Endodermal cell (in vitro differentiated cells): ENCODE results near the gene STMN3. TPM values are rescaled to one million over a fixed set of nuclear protein-coding genes. Genes with fewer than 3 reads are reported as not detected.
A peak's percentile ranks its signal among the peaks of the same experiment; 100 is the strongest.

Source experiments
- DNase-seq: peaks from one replicate; pipeline ENCODE4 v3.0.0-alpha.2; 2017
- H3K27ac ChIP-seq: 2 replicates; pipeline ENCODE4 v1.5.1; 2013; ENCODE audit warnings: mild to moderate bottlenecking, low read depth, low read length, moderate library complexity
- H3K27me3 ChIP-seq: 2 replicates; pipeline ENCODE4 v1.6.1; 2013; ENCODE audit warnings: mild to moderate bottlenecking, low read length, moderate library complexity; ENCODE audit not compliant: insufficient read depth, control insufficient read depth, poor library complexity, severe bottlenecking
- H3K36me3 ChIP-seq: 2 replicates; pipeline ENCODE4 v1.7.0; 2013; ENCODE audit warnings: mild to moderate bottlenecking, low read length, moderate library complexity; ENCODE audit not compliant: control insufficient read depth, insufficient read depth
- H3K4me1 ChIP-seq: one replicate; pipeline ENCODE4 v1.7.0; 2013; ENCODE audit warnings: low read length; ENCODE audit not compliant: control insufficient read depth, insufficient read depth
- H3K4me3 ChIP-seq: 2 replicates; pipeline ENCODE4 v1.5.1; 2013; ENCODE audit warnings: mild to moderate bottlenecking, low read length, moderate library complexity
- H3K9ac ChIP-seq: 2 replicates; pipeline ENCODE4 v1.6.1; 2013; ENCODE audit warnings: mild to moderate bottlenecking, low read length, moderate library complexity; ENCODE audit not compliant: poor library complexity, severe bottlenecking; ENCODE audit errors: extremely low read depth
- H3K9me3 ChIP-seq: 2 replicates; pipeline ENCODE4 v1.6.1; 2013; ENCODE audit warnings: mild to moderate bottlenecking, low read length, moderate library complexity; ENCODE audit not compliant: control insufficient read depth
- H3K27ac Mint-ChIP-seq: 2 replicates; pipeline ENCODE4 v1.8.0; 2020; ENCODE audit warnings: mixed read lengths
- H3K27me3 Mint-ChIP-seq: 2 replicates; pipeline ENCODE4 v1.8.0; 2021; ENCODE audit warnings: mild to moderate bottlenecking, mixed read lengths; ENCODE audit not compliant: insufficient read depth
- H3K36me3 Mint-ChIP-seq: 2 replicates; pipeline ENCODE4 v1.8.0; 2020; ENCODE audit warnings: low read depth, mixed read lengths
- H3K4me1 Mint-ChIP-seq: 2 replicates; pipeline ENCODE4 v1.8.0; 2020; ENCODE audit warnings: mixed read lengths
- H3K4me3 Mint-ChIP-seq: 2 replicates; pipeline ENCODE4 v1.8.0; 2020; ENCODE audit warnings: mild to moderate bottlenecking, moderate library complexity, mixed read lengths
- H3K9me3 Mint-ChIP-seq: 2 replicates; pipeline ENCODE4 v1.8.0; 2020; ENCODE audit warnings: mild to moderate bottlenecking, mixed read lengths
- WGBS, 2 experiments: methylation state at CpG; one replicate each; pipeline versions ENCODE4 v1.1.5 to v1.1.7; 2013; ENCODE audit warnings: missing lambda C conversion rate in 2 of 2, mixed read lengths in 1 of 2; ENCODE audit not compliant: insufficient coverage in 1 of 2, insufficient read length in 1 of 2; 5-methylcytosine and 5-hydroxymethylcytosine counted together
- total RNA-seq, 2 donors: library from RNA; stranded (reverse); fragmentation: NEBNext Ultra II Directional in 1 of 2; extraction: Animal tissue kit (Norgen Biotek cat#: 25700) in 1 of 2; gene quantifications; 2 replicates in 1 of 2; 3 replicates in 1 of 2; pipeline ENCODE4 v1.2.1, GENCODE V29; 2021
- TF ChIP-seq, protein P1 (sequence below): fragments of 200-600 bp; sonication (generic); conservative IDR thresholded peaks from 2 replicates; pipeline ENCODE4 v1.5.0; 2021; ENCODE audit warnings: antibody characterized with exemption, mild to moderate bottlenecking

STMN3 gene
- total RNA-seq, 2 donors from 2014 or later: 6.7 to 18.3 TPM

- H3K36me3 Mint-ChIP-seq: no peaks in the 10 kb centered on the region
- 81 to 87% methylated on average over 4 of the region's 4 CpGs for WGBS, 2 experiments
- peaks cover 4% of the 10 kb centered on the region for H3K4me1 ChIP-seq
- no peak overlapping the region for H3K9ac ChIP-seq
- no peak for DNase-seq
- no peaks in the 10 kb centered on the region for H3K9me3 ChIP-seq
- no peak overlapping the region for H3K27ac Mint-ChIP-seq
- H3K27me3 Mint-ChIP-seq: peaks cover 16% of the 10 kb centered on the region
- H3K4me1 Mint-ChIP-seq: peaks cover 9% of the 10 kb centered on the region
- H3K9me3 Mint-ChIP-seq: no peaks in the 10 kb centered on the region
- no peaks in the 10 kb centered on the region for H3K36me3 ChIP-seq
- H3K4me3 ChIP-seq: no peak overlapping the region
- H3K27me3 ChIP-seq: peaks cover 19% of the 10 kb centered on the region
- no peak overlapping the region for H3K4me3 Mint-ChIP-seq
- TF ChIP-seq, protein P1, sequence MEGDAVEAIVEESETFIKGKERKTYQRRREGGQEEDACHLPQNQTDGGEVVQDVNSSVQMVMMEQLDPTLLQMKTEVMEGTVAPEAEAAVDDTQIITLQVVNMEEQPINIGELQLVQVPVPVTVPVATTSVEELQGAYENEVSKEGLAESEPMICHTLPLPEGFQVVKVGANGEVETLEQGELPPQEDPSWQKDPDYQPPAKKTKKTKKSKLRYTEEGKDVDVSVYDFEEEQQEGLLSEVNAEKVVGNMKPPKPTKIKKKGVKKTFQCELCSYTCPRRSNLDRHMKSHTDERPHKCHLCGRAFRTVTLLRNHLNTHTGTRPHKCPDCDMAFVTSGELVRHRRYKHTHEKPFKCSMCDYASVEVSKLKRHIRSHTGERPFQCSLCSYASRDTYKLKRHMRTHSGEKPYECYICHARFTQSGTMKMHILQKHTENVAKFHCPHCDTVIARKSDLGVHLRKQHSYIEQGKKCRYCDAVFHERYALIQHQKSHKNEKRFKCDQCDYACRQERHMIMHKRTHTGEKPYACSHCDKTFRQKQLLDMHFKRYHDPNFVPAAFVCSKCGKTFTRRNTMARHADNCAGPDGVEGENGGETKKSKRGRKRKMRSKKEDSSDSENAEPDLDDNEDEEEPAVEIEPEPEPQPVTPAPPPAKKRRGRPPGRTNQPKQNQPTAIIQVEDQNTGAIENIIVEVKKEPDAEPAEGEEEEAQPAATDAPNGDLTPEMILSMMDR: no peak
- no peak overlapping the region for H3K27ac ChIP-seq
Measured at GRCh38 chr20:63655249-63655648, 2.0 kb upstream of the STMN3 start.

DNA sequence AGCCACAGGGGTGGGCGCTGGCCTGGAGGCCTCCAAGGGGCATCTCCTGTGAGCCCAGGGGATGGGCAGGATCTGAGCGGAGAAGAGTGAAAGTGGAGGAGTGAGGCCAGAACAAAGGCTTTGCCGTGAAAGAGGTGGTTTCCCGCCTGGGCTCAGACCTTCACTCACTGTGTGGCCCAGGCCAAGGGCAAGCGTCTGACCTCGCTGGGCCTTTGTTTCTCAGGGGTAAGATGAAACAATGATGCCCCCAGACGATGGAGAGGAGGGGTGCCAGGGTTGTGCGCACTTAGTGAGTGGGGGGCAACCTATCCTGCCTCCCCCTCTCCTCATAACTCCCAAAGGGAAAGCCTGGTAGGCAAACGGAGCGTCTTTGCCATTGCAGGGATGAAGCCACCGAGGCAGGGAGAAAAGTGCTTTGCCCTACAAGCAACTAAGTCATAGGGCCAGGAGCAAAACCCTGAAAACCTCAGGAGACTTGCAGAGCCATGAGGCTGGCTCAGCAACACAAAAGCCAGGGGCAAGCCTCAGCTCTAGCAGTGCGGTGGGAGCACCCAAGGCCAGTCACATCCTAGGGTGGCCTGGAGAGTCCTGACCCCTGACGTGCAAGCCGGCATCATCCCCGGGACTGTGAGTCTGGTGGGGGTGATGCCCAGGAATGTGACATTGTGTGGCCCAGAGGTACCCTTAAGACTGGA lies 897 bp upstream of the STMN3 start:
- H3K9me3 Mint-ChIP-seq: no peaks in the 10 kb centered on the region
- H3K9ac ChIP-seq: no peak overlapping the region
- H3K36me3 Mint-ChIP-seq: no peaks in the 10 kb centered on the region
- WGBS, 2 experiments: 50 to 75% methylated on average over 8 to 14 of the region's 15 CpGs
- H3K27me3 Mint-ChIP-seq: peaks cover 17% of the 10 kb centered on the region
- peak overlapping the region; percentile 61 for H3K27ac Mint-ChIP-seq
- no peak for DNase-seq
- peak overlapping the region; percentile 51 for H3K4me3 Mint-ChIP-seq
- no peaks in the 10 kb centered on the region for H3K36me3 ChIP-seq
- peaks cover 3% of the 10 kb centered on the region for H3K4me1 ChIP-seq
- H3K27me3 ChIP-seq: peaks cover 19% of the 10 kb centered on the region
- H3K27ac ChIP-seq: peak overlapping the region; percentile 89
- peak overlapping the region; percentile 73 for H3K4me3 ChIP-seq
- H3K4me1 Mint-ChIP-seq: peaks cover 5% of the 10 kb centered on the region
- TF ChIP-seq, protein P1: no peak
- no peaks in the 10 kb centered on the region for H3K9me3 ChIP-seq

DNA sequence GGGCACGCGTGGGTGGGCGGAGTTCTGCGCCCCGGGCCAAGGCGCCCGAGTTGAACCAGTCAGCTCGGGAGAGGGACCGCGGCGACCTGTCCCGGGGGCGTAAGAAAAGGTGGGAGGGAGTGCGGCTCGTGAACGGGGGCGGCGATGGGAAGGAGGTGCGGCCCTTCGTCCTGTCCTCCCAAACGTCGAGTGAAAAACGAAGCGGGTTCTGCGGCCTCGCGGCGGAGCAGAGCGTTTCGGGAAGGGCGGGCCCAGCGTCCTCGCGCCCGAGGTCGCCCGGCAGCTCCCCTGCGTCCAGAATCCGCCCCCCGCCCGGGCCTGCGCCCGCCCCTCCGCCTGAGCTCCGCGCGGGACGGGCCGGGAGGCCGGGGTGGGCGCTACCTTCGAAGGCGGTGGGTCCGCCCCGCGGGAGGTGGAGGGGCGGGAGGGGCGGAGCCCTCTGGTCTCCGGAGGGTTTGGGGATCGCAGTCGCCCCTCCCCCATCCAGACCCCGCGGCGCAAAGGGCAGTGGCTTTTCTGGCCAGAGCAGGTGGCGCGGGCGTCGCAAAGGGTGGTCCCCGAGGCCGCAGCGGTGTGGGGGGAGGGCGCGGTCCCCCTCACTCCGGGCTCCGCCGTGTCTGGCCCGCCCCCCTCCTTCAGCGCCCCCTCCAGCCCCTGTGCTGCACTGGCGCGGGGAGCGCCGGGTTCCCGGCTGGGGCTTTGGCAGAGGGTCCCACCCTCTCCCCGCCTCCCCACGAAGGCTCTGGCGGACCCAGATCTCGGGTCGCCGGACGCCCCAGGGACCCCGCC lies 838 bp downstream of the STMN3 start:
- no peak overlapping the region for H3K9ac ChIP-seq
- Mint-ChIP-seq H3K4me1 (peaks cover 5% of the 10 kb centered on the region), H3K27ac (no peak overlapping the region), H3K4me3 (peak overlapping the region; percentile 48), H3K27me3 (peaks cover 21% of the 10 kb centered on the region), H3K9me3 (no peaks in the 10 kb centered on the region), H3K36me3 (no peaks in the 10 kb centered on the region)
- peaks cover 19% of the 10 kb centered on the region for H3K27me3 ChIP-seq
- no peaks in the 10 kb centered on the region for H3K9me3 ChIP-seq
- H3K4me3 ChIP-seq: peak overlapping the region; percentile 29
- peak; percentile 78 for DNase-seq
- no peaks in the 10 kb centered on the region for H3K36me3 ChIP-seq
- no peaks in the 10 kb centered on the region for H3K4me1 ChIP-seq
- TF ChIP-seq, protein P1: no peak
- H3K27ac ChIP-seq: no peak overlapping the region
- 2 to 3% methylated on average over 16 to 91 of the region's 91 CpGs for WGBS, 2 experiments
